Small intestine (tissue), 7 donors: ENCODE data around the gene CIT. TPM values are rescaled to one million over a fixed set of nuclear protein-coding genes. Genes with fewer than 3 reads are reported as not detected.
"Not testable (repeated sequence)": the region's sequence is repeated elsewhere in the genome, so short reads cannot be mapped to it uniquely, and the experiment has no call there.

Experiments
- DNase-seq, 2 donors: peaks; one replicate each; pipeline versions ENCODE4 v3.0.0 to v3.0.0-alpha.2; 2013
- FAIRE-seq: peaks from 2 replicates; lab custom pipeline; 2012; peaks lifted over from hg19 to GRCh38; lab: Jason Lieb, UNC
- H3K27ac ChIP-seq, 3 donors: one replicate each; pipeline ENCODE4 v1.5.1; 2013; ENCODE audit warnings: low read length in 2 of 3, mild to moderate bottlenecking in 2 of 3, control low read depth in 1 of 3, inconsistent platforms in 1 of 3, low read depth in 1 of 3, moderate library complexity in 1 of 3
- H3K27me3 ChIP-seq, 3 donors: one replicate each; pipeline ENCODE4 v1.6.1; 2013; ENCODE audit warnings: low read length in 3 of 3, inconsistent platforms in 1 of 3; ENCODE audit not compliant: control insufficient read depth in 3 of 3, insufficient read depth in 3 of 3
- H3K36me3 ChIP-seq, 3 donors: one replicate each; pipeline ENCODE4 v1.6.1; 2013; ENCODE audit warnings: low read length in 3 of 3, inconsistent platforms in 1 of 3, low read depth in 1 of 3, mild to moderate bottlenecking in 1 of 3, moderate library complexity in 1 of 3; ENCODE audit not compliant: control insufficient read depth in 3 of 3, insufficient read depth in 2 of 3
- H3K4me1 ChIP-seq, 3 donors: one replicate each; pipeline ENCODE4 v1.6.1; 2013; ENCODE audit warnings: low read length in 2 of 3, inconsistent platforms in 1 of 3, low read depth in 1 of 3, mild to moderate bottlenecking in 1 of 3, moderate library complexity in 1 of 3; ENCODE audit not compliant: control insufficient read depth in 3 of 3, insufficient read depth in 2 of 3
- H3K4me3 ChIP-seq, 3 donors: one replicate each; pipeline ENCODE4 v1.5.1; 2013; ENCODE audit warnings: low read length in 3 of 3, control low read depth in 1 of 3, inconsistent platforms in 1 of 3, low read depth in 1 of 3, mild to moderate bottlenecking in 1 of 3, moderate library complexity in 1 of 3
- H3K9me3 ChIP-seq, 2 donors: one replicate each; pipeline ENCODE4 v1.6.1; 2013; ENCODE audit warnings: low read depth in 1 of 2, low read length in 1 of 2; ENCODE audit not compliant: control insufficient read depth in 2 of 2, insufficient read depth in 1 of 2
- WGBS, 3 donors: extraction: QIAGEN DNeasy Blood & Tissue Kit; methylation state at CpG; one replicate each; pipeline ENCODE4 v1.1.7; 2013; 5-methylcytosine and 5-hydroxymethylcytosine counted together
- polyA plus RNA-seq, 4 donors: library from polyadenylated mRNA; stranded (reverse) in 3 of 4; unstranded in 1 of 4; fragments of 200-250 nt in 3 of 4; fragments of 120-200 nt in 1 of 4; gene quantifications; one replicate each; pipeline versions ENCODE4 v1.2.1 to v1.2.3, GENCODE V29; 2013
- donor health status: healthy with polysubstance abuse.
- donor health status: control.
- donor health status: control.
- donor health status: Bipolar disorder and iron deficiency.
- donor health status: healthy.

The CIT gene
- polyA plus RNA-seq, 4 donors, result 0.22 to 6.5 (median 4.6) TPM

DNA sequence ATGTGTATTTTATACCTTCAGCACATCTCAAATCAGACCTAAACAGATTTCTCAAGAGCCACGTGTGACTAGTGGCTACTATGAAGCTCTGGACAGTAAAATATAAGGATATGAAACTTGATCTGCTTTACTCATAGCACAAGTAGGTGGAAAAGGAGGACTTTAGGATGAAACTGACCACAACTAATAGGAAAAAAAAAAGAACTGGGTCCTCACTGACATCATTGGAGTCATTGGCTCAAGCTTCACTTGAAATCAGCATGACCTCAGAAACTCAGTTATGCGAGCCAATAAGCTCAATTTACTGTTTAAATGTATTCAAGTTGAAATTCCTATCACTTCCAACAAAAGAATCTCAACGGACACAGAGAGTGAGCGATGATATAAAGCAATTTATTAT is 34.1 kb upstream of the CIT start:
- H3K27ac ChIP-seq, result no peak overlapping the region
- no peak overlapping the region for H3K4me3 ChIP-seq
- H3K36me3 ChIP-seq, result no peaks in the 10 kb centered on the region
- WGBS, 3 donors, result 75 to 76% (median 75%) methylated on average over 4 of the region's 4 CpGs
- H3K9me3 ChIP-seq, result no peaks in the 10 kb centered on the region
- DNase-seq (no peak), FAIRE-seq (no peak)
- H3K27me3 ChIP-seq, result no peaks in the 10 kb centered on the region
- H3K4me1 ChIP-seq, result no peaks in the 10 kb centered on the region

DNA sequence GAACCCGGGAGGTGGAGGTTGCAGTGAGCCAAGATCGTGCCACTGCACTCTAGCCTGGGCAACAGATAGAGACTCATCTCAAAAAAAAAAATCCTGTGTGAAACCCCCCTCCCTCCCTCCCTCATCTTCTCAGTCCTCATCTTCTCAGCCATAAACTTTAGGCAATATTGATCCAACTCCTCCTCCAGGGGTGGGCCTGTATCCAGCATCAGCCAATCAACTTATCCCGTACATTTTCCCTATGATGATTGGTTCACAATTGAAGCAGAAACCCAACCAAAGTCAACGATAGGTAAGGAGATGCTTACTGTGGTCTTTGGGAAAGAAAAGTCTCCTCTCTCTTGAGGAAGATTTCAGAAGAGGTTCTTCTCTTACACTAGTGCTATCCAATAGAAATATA is 33.5 kb upstream of the CIT start:
- no peaks in the 10 kb centered on the region for H3K36me3 ChIP-seq
- no peak overlapping the region for H3K27ac ChIP-seq
- WGBS, 3 donors, result 89 to 99% (median 93%) methylated on average over 4 of the region's 4 CpGs
- FAIRE-seq, result no peak
- no peak for DNase-seq
- H3K4me3 ChIP-seq, result no peak overlapping the region
- H3K4me1 ChIP-seq, result no peaks in the 10 kb centered on the region
- no peaks in the 10 kb centered on the region for H3K27me3 ChIP-seq
- H3K9me3 ChIP-seq, result no peaks in the 10 kb centered on the region

DNA sequence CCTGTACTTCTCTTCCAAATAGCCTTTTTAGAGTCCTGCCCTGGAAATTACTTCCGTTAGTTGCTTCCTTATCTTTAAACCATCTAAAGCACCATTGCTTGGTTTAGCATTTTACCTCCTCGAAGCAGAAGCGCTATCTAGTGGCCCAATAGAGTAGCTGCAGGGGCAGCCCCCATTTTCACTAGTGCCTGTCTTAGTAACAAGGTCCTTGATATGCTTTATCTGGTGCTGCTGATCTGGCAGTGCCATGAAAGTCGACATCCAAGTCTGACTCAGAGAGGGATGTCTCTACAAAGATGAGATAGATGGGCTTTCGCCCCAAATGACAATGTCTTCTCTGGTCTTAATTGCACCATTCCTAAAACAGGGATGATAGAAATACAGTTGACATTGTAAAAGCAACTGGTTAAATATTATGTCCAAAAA is 25.0 kb upstream of the CIT start:
- DNase-seq (peak; percentile 47 to 61), FAIRE-seq (no peak)
- 1 to 7% (median 2%) methylated on average over 5 of the region's 5 CpGs for WGBS, 3 donors
- H3K27ac ChIP-seq, result no peak overlapping the region
- H3K4me3 ChIP-seq, result no peak overlapping the region
- no peaks in the 10 kb centered on the region for H3K4me1 ChIP-seq
- H3K9me3 ChIP-seq, result no peaks in the 10 kb centered on the region
- H3K27me3 ChIP-seq, result no peaks in the 10 kb centered on the region
- no peaks in the 10 kb centered on the region for H3K36me3 ChIP-seq

DNA sequence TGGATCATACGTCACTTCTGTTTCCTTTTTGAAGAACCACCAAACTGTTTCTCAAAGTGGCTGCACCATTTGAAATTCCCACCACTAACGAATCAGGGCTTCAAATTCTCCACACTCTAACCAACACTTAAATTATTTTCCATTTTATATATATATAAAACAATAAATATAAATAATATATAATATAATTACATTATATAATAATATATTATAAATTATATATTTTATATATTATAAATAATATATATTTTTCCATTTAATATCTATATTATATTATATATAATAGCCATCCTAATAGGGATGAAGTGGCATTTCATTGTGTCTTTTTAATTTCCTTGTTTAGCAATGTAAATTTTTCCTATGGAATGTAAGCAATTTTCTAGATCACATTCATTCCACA is 24.6 kb upstream of the CIT start:
- no peak overlapping the region for H3K4me3 ChIP-seq
- 64 to 75% (median 68%) methylated on average over 2 of the region's 2 CpGs for WGBS, 3 donors
- no peaks in the 10 kb centered on the region for H3K4me1 ChIP-seq
- no peaks in the 10 kb centered on the region for H3K27me3 ChIP-seq
- no peak overlapping the region for H3K27ac ChIP-seq
- DNase-seq, result no peak
- no peaks in the 10 kb centered on the region for H3K9me3 ChIP-seq
- FAIRE-seq, result no peak
- no peaks in the 10 kb centered on the region for H3K36me3 ChIP-seq

DNA sequence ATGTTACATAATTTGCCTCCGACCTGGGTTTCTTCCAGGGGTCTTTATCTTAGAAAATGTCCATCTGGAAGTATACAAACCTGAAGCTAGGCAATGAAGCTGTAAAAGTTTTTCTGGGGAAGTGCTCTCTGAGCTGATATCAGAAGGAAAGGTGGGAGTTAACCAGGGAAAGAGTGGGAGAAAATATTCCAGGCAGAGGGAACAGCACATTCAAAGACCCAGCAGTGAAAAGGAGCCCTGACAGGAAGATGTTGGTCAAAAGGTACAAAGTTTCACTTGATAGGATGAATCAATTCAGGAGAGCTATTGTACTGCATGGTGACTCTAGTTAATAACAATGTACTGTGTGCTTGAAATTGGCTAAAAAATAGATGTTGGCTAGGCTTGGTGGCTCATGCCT is 17.8 kb upstream of the CIT start:
- Histone ChIP-seq H3K27ac (no peak overlapping the region), H3K36me3 (no peaks in the 10 kb centered on the region), H3K27me3 (no peaks in the 10 kb centered on the region), H3K9me3 (no peaks in the 10 kb centered on the region), H3K4me3 (no peak overlapping the region), H3K4me1 (no peaks in the 10 kb centered on the region)
- FAIRE-seq (no peak), DNase-seq (no peak)
- WGBS, 3 donors, result 37 to 66% (median 39%) methylated on average over 1 of the region's 1 CpG

DNA sequence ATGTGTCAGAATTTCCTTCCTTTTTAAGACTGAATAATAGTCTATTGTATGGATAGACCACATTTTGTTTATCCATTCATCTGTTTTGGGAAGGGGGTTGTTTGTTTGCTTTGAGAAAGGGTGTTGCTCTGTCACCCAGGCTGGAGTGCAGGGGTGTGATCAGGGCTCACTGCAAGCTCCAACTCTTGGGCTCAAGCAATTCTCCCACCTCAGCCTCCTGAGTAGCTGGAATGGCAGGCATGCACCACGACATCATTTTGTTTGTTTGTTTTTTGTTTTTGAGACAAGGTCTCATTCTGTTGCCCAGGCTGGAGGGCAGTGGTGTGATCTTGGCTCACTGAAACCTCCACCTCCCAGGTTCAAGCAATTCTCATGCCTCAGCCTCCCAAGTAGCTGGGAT is 15.5 kb upstream of the CIT start:
- 30 to 48% (median 41%) methylated on average over 1 of the region's 1 CpG for WGBS, 3 donors
- not testable (repeated sequence) for H3K9me3 ChIP-seq, H3K36me3 ChIP-seq, FAIRE-seq, H3K4me3 ChIP-seq, DNase-seq, H3K27ac ChIP-seq, H3K4me1 ChIP-seq, H3K27me3 ChIP-seq

DNA sequence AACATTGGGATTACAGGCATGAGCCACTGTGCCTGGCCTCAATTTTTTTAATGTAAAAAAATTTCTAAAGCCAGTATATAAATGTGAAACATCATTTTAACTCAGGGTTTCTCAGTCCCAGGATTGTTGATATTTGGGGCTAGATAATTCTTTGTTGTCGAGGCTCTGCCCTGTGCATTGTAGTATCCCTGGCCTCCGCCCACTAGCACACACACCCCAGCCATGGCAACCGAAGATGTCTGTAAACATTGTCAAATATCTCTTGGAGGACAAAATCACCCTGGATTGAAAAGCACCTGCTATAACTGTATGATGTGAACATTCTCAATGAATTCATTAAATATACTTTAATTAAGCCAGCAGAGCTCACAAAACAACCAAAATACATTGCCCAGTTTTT is 8.4 kb upstream of the CIT start:
- FAIRE-seq, result no peak
- H3K9me3 ChIP-seq, result no peaks in the 10 kb centered on the region
- H3K4me1 ChIP-seq, result no peaks in the 10 kb centered on the region
- H3K27ac ChIP-seq, result no peak overlapping the region
- 29 to 59% (median 52%) methylated on average over 3 of the region's 3 CpGs for WGBS, 3 donors
- peaks cover 0 to 1% (median 0%) of the 10 kb centered on the region in 3 donors for H3K27me3 ChIP-seq
- H3K36me3 ChIP-seq, result no peaks in the 10 kb centered on the region
- DNase-seq, result no peak
- no peak overlapping the region for H3K4me3 ChIP-seq

DNA sequence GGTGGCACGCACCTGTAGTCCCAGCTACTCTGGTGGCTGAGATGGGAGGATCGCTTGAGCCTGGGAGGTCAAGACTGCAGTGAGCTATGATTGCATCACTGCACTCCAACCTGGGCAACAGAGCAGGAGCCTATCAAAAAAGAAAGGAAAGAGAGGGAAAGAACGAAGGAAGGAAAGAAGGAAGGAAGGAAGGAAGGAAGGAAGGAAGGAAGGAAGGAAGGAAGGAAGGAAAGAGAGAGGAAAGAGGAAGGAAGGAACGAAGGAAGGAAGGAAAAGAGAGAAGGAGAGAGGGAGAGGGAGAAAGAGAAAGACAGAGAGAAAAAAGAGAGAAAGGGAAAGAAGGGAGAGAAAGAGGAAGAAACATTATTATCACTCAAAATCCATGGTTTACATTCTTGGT is 6.7 kb upstream of the CIT start:
- H3K9me3 ChIP-seq, H3K27ac ChIP-seq, DNase-seq, H3K4me1 ChIP-seq, H3K27me3 ChIP-seq, H3K36me3 ChIP-seq, H3K4me3 ChIP-seq, FAIRE-seq: not testable (repeated sequence)
- 68 to 83% (median 81%) methylated on average over 4 of the region's 4 CpGs for WGBS, 3 donors

DNA sequence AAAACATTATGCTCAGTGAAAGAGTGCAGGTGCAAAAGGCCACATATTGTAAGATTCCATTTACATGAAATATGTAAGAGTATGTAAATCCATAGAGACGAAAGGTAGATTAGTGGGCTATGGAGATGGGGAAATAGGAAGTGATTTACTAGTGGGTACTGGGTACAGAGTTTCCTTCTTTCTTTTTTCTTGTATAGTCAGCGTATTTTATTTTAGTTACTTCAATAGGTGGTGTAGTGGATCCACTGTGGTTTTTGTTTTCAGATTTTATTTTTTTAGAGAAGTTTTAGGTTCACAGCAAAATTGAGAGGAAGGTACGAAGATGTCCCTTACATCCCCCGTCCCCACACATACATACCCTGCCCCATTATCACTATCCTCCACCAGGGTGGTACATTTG is 6.1 kb upstream of the CIT start:
- H3K4me1 ChIP-seq, result no peaks in the 10 kb centered on the region
- no peak overlapping the region for H3K27ac ChIP-seq
- DNase-seq (no peak), FAIRE-seq (no peak)
- H3K27me3 ChIP-seq, result peaks cover 0 to 1% (median 0%) of the 10 kb centered on the region in 3 donors
- H3K4me3 ChIP-seq, result no peak overlapping the region
- H3K9me3 ChIP-seq, result no peaks in the 10 kb centered on the region
- 79 to 88% (median 86%) methylated on average over 4 of the region's 4 CpGs for WGBS, 3 donors
- no peaks in the 10 kb centered on the region for H3K36me3 ChIP-seq
